Esophagus muscularis mucosa (tissue), 4 donors: ENCODE data around the gene DHX16.
A peak's percentile ranks its signal among the peaks of the same experiment; 100 is the strongest.

ENCODE experiments used
- EP300 ChIP-seq: sonication (generic); formaldehyde crosslinking; IDR thresholded peaks from one replicate; pipeline ENCODE4 v1.6.1; 2017; ENCODE audit warnings: antibody characterized with exemption
- POLR2AphosphoS5 ChIP-seq, 2 donors: sonication (generic); formaldehyde crosslinking; IDR thresholded peaks; one replicate each; pipeline ENCODE4 v1.6.1; 2017; ENCODE audit warnings: antibody characterized with exemption in 2 of 2
- TF ChIP-seq, protein P1 (sequence below), 3 experiments: fragments of 200-600 bp in 2 of 3; fragments of 450-650 bp in 1 of 3; sonication (generic) in 2 of 3; IDR thresholded peaks; one replicate each; pipeline ENCODE4 v1.5.1; 2017 to 2019; ENCODE audit warnings: antibody characterized with exemption in 3 of 3, mild to moderate bottlenecking in 2 of 3, moderate library complexity in 1 of 3

DNA sequence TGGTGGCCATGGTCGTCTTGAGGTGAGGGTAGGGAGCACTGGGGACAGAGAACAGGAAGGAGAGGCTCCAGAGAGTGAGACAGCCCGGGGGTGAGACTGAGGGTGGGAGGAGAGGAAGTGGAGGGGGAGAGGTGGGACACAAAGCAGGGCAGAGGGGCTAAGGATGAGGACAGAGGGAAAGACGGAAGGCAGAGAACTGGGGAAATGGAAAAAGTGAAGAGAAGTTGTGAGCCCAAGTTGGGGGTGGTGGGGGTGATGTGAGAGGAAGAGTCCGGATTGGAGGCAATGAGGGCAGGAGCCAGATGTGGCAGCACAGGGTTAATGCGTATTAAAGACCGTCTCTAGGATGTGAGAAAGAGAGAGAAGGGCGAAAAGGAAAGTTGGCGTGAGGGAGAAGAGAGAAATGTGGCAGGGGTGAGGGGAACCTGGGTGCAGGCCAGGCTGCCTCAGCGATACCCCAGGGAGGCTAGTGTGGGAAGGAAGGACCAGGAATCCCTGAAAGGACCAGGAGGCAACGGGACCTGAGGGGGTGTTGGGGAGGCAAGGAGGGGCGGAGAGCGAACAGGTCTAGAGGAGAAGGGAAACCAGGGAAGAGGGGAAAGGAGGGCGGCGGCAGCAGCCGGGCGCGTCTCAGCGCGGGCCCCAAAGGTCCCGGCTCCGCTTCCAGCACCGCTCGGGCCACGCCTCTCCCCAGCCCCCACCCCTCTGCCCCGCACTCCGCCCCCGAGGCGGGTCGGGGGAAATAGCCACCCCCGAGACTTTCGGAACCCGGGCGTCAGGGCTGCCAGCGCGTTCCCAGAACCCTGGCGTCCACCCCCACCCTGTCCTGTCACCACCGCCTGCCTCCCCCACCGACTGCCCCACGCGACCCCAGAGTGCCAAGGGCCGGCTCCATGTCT, 13.5 kb upstream of the DHX16 start, which contains the start of gene PPP1R18:
- TF ChIP-seq, protein P1, sequence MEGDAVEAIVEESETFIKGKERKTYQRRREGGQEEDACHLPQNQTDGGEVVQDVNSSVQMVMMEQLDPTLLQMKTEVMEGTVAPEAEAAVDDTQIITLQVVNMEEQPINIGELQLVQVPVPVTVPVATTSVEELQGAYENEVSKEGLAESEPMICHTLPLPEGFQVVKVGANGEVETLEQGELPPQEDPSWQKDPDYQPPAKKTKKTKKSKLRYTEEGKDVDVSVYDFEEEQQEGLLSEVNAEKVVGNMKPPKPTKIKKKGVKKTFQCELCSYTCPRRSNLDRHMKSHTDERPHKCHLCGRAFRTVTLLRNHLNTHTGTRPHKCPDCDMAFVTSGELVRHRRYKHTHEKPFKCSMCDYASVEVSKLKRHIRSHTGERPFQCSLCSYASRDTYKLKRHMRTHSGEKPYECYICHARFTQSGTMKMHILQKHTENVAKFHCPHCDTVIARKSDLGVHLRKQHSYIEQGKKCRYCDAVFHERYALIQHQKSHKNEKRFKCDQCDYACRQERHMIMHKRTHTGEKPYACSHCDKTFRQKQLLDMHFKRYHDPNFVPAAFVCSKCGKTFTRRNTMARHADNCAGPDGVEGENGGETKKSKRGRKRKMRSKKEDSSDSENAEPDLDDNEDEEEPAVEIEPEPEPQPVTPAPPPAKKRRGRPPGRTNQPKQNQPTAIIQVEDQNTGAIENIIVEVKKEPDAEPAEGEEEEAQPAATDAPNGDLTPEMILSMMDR (IDR thresholded peaks at IDR 0.05): no peak
- TF ChIP-seq EP300 (no peak), POLR2AphosphoS5 (IDR thresholded peaks at IDR 0.05) (peak; percentile 68 to 91)
